ENCODE data around the gene ACY1.
"Not testable (repeated sequence)": the region's sequence is repeated elsewhere in the genome, so short reads cannot be mapped to it uniquely, and the experiment has no call there.

The ACY1 gene

DNA sequence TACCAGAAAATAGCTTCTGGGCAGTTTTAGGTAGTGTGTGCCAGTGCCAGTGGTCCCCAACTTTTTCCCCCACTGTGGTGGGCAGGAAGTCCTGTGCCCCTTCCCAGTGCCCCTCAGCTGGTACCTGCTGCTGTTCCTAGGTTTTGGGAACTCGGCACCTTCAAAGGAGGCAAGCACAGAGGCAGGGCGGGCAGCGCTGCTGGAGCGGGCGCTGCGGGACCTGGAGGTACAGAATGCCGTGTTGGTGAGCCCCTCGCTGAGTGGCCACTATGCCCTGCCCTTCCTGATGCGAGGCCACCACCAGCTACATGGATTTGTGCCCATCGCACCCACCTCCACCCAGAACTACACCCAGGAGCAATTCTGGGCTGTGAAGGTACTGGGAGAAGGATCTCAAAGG, 3.1 kb upstream of the ACY1 start:
- H3K27ac ChIP-seq = no peak overlapping the region
- no peak for DNase-seq (ENCODE audit: low read depth, low spot score)

DNA sequence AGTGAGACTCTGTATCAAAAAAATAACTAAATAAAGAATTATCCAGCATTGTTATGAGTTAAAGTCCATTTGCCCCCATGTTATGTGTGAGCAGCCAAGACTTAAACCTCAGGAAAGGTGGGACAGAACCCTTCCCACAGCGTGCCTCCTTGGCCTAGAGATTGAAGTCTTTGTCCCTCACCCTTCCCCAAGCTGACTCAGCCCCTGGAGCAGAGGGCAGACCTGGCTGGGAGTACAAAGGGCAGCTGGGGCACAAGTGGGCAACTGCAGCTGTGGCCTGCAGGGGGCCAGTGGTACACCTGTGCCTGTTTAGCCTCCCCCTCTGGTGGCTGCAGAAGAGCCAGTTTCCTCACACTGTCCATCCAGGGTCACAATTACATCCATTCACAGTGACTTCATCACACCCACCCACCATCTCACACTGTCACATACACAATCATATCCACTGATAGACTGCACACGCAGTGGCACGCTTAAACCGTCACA, 940 bp upstream of the ACY1 start:
- DNase-seq (ENCODE audit: low read depth, low spot score) = no peak

DNA sequence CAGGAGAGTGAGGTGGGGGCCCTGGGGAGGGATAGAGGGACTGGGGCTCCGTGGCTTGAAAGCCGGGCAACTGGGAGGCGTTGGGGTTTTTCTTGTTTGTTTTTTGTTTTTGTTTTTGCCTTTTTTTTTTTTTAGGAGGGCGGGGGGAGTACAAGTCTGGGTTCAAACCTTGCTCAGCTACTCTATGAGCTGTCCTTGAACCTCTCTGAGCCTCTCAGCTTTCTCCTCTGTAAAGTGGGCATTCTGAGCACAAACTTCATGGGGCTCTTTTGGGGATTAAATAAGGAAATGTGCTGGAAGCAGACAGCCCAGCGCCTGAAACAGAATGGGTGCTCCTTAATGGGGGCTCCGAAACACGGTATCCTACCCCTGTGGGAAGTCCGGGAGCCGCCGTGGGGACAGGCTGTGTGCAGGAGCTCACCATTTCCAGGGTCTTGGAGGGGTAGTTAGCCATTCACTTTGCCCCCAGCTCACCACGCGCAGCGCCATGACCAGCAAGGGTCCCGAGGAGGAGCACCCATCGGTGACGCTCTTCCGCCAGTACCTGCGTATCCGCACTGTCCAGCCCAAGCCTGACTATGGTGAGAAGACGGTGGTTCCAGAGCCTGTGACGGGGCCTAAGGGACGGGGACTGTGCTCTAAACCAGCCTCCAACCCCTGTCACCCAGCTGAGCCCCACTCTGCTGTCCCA, 388 bp downstream of the ACY1 start:
- DNase-seq (ENCODE audit: low read depth, low spot score) = no peak
- H3K27ac ChIP-seq = peak overlapping the region; percentile 96

More for the DNA sequence above, 940 bp upstream of the ACY1 start:
- peak overlapping the region; percentile 96 for H3K27ac ChIP-seq

DNA sequence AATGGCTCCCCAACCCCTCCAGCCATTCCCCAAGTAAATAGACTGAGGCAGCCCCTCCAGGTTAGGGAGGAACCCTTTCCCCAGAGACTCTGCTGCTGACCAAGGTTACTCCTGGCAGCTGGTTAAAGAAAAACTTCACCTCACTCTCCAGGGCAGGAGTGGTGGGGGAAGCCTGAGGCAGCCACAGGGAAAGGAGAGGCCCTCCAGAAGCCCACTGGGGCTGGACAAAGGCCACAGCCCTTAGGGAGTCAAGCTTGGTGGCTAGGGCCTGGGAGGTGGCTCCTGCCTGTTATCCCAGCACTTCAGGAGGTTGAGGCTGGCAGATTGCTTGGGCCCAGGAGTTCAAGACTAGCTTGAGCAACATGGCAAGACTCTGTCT, 923 bp downstream of the ACY1 start:
- no peak for DNase-seq (ENCODE audit: low read depth, low spot score)
- peak overlapping the region; percentile 96 for H3K27ac ChIP-seq

DNA sequence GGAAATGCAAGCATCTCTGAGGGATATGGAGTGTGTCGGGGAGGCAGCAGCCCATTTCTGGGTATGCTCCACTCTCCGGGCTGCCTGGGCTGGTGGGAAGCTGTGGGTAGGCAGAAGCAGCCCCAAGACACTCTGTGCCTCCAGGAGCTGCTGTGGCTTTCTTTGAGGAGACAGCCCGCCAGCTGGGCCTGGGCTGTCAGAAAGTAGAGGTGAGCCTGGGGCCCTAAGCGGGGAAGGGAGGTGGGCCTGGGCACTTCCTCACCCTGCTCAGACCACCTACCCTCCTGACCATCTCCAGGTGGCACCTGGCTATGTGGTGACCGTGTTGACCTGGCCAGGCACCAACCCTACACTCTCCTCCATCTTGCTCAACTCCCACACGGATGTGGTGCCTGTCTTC, 1.7 kb downstream of the ACY1 start:
- H3K27ac ChIP-seq = no peak overlapping the region
- no peak for DNase-seq (ENCODE audit: low read depth, low spot score)

DNA sequence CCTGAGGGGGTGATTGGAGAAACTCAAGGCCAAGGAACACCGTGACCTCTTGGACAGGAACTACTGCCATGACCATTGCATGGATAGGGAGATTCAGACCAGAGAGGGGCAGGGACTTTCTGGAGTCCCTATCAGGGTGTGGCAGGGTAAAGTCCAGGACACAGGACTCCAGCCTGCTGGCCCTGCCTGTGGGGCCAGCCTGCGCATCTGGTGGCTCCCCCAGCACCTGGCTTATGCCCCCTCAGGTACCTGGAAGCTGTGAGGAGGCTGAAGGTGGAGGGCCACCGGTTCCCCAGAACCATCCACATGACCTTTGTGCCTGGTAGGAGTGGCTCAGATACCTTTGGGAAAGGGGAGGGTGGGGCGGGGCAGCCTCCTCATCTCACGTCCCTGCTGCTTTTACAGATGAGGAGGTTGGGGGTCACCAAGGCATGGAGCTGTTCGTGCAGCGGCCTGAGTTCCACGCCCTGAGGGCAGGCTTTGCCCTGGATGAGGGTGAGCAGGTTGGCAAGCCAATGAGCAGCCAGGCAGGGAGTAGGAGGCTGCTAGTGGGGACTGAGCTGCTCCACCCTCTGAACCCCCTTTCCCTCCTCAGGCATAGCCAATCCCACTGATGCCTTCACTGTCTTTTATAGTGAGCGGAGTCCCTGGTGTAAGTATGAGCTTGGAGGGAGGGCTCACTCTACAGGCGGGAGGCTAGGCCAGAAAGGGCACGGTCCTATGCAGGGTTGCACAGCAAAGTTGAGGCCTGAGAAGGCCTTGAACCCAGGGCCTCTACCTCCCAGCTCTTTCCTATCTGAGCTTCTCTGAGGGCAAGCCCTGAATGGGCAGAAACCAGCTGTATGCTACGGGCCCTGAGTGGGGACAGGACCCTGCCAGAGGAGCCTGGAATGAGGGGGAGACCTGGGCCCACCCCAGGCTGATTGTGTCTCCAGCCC, 2.9 kb downstream of the ACY1 start:
- DNase-seq (ENCODE audit: low read depth, low spot score) = no peak
- no peak overlapping the region for H3K27ac ChIP-seq

DNA sequence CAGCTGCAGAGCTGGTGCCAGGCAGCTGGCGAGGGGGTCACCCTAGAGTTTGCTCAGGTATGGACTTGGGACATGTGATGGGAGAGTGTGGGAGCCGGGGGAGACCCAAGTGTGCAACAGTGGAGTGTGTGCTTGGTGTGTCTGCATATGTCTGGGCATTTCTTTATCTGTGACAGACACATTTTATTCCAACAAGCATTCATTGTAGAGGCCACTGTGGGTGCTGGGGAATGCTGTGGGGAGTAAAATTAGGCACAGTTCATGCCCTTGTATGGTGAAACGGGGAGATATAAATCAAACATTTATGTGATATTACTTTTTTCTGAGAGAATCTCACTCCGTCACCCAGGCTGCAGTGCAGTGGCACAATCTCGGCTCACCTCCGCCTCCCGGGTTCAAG, 4.2 kb downstream of the ACY1 start:
- no peak for DNase-seq (ENCODE audit: low read depth, low spot score)

DNA sequence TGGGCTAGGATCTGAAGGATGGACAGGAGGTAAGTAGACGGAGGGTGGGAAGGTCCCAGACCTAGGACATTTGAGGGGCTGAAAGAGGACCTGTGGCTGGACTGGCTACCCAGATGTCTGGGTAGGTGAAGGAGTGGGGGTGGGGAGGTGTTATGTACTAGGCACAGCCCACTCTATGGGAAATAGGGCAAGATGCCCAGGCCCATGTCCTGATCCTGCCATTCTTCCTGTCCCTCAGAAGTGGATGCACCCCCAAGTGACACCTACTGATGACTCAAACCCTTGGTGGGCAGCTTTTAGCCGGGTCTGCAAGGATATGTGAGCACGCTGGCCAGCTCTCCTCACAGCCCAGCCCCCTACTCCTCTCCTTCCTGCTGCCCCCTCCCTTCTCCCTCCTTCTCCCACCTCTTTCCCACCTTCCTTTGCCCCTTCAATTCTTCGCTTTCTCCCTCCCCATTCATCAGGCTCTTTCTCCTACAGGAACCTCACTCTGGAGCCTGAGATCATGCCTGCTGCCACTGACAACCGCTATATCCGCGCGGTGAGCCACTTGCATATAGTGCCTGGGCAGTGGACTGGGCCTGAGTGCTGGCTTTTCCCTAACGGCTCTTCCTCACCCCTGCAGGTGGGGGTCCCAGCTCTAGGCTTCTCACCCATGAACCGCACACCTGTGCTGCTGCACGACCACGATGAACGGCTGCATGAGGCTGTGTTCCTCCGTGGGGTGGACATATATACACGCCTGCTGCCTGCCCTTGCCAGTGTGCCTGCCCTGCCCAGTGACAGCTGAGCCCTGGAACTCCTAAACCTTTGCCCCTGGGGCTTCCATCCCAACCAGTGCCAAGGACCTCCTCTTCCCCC, 5.2 kb downstream of the ACY1 start:
- H3K27ac ChIP-seq = no peak overlapping the region
- no peak for DNase-seq (ENCODE audit: low read depth, low spot score)

More for the DNA sequence above, 4.2 kb downstream of the ACY1 start:
- H3K27ac ChIP-seq = no peak overlapping the region

DNA sequence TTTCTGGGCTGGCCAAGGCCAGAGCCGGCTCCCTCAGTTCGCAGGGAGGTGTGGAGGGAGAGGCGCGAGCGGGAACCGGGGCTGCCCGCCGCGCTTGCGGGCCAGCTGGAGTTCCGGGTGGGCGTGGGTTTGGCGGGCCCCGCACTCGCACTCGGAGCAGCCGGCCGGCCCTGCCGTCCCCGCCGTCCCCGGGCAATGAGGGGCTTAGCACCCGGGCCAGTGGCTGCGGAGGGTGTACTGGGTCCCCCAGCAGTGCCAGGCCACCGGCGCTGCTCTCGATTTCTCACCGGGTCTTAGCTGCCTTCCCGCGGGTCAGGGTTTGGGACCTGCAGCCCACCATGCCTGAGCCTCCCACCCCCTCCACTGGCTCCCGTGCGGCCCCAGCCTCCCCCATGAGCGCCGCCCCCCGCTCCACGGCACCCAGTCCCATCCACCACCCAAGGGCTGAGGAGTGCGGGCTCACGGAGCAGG, 7.2 kb downstream of the ACY1 start:
- not testable (repeated sequence) for DNase-seq (ENCODE audit: low read depth, low spot score); H3K27ac ChIP-seq

DNA sequence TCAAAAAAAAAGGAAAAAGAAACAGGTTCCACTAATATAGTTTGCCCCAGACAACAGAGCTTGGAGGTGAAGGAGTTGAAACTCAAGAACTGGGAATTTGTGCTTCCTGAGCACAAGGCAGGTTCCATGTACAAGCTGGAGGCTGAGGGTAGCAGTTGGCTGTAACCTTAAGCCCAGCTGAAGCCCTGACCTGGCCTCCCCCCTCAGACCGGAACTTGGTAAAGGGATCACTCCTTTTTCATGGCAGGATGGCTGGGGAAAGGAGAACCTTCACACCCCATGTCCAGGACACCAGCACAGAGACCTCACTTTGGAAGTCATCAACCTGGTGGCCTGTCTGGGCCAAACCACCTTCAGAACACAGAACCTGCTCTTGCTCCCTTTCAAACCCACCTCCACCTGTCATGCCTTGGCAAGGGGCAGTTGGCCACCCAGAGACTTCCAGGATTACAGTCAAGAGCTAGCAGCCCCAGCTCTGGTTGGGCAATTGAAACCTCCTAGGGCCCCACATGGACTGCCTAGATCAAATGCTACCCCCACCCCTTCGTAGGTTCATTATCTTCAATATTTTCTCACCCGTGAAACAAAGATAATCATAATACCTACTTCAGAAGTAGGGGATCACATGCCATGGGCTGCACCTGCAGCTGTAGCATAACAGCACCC, 8.8 kb downstream of the ACY1 start:
- no peak for DNase-seq (ENCODE audit: low read depth, low spot score)
- H3K27ac ChIP-seq = no peak overlapping the region

DNA sequence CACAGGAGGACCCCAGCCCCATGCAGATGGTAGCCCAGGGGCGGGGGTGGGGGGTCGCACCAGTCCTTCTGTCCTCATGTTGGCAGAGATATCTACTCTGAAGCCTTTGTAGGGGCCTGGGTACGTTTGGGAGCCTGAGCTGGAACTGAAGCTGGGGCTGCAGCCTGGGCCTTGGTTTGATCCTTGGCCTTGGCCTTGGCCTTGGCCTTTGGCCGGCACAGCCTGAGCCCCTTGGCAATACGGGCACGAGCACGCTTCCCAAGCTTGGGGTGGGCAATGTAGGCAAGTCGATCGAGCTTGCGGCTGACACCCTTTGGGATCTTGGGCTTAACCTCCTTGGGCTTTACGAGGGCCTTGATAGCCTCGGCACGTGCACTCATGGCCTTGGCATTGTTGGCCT, 10.3 kb downstream of the ACY1 start:
- H3K27ac ChIP-seq = peak overlapping the region; percentile 22
- DNase-seq (ENCODE audit: low read depth, low spot score) = not testable (repeated sequence)

DNA sequence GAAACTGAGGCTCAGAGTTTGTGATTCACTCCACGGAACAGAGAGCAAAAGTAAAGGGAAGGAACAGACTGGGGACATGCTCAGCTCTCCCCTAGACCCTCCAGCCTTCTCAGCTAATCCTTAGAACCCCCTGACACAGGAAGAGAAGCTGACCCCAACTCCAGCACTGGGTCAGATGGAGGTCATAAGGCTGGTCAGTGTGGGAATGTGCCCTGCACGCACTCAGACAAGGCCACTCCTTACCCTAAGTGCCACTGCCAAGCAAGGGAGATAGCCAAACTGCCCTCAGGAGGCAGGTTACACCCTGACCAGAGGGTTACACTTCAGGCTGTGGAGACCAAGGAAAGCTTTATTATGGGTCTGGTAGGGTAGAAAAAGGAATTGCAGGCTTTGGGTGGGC, 11.2 kb downstream of the ACY1 start:
- DNase-seq (ENCODE audit: low read depth, low spot score) = no peak
- H3K27ac ChIP-seq = peak overlapping the region; percentile 74

DNA sequence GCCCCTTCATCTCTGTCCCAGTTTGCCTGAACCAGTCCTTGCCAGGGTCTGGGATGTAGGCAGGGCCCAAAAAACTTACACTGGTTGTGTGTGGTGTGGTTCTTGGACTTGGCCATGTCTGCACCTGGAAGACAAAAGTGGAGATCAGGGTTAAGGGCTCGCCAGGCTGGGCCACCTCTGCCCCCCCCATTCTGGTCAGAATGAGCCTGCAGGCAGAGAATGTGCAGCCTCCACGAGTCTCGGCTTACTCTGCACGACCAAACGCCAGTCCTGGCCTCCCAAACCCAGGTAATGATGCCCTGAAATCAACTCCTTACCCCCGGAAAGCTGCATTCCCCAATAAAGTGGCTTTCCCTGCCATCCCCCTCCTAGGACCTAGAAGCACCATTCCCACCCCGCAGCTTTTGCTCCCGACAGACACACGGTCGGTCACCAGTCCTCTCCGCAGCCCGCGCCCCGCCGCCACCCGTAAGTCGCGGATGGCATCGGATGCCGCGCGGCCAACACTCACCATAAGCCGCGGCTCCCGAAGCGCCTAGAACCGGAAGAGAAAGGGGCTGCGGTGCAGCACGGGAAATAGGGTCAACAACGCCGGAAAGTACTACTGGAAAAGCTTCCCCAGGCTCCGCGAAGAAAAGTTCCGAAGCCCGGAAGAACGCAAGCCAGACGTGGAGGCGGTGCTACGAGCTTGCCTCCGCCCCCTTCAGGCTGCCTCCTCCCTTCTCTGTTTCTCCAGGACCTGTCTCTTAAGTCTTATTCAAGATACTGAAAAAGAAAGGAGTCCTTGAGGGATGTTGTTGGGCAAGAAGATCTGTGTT, 12.2 kb downstream of the ACY1 start, which contains the start of gene RPL29:
RPL29 (minus strand) TSS at position 550 of the 818 bp plus-strand sequence; CDS start at position 116, 434 bp downstream.
- DNase-seq (ENCODE audit: low read depth, low spot score) = peak; percentile 75
- peak within 1 kb of the TSS; percentile 74 for H3K27ac ChIP-seq

DNA sequence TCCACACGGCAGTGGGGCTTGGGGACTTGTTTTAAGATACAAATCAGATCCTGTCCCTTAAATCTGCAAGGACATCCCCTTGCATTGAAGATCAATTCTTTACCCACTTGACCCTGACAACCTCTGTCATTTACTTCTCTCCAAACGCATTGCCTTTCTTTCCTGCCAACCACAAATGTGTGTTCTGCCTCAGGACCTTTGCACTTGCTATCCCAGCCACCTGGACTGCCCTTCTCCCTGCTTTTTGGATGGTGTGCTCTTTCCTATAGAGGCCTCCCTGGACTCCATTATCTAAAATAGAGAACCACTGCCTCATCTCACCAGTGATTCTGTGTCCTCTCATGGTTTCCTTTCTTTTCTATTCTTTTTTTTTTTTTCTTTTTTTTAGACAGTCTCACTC, 13.8 kb downstream of the ACY1 start:
- DNase-seq (ENCODE audit: low read depth, low spot score) = no peak

DNA sequence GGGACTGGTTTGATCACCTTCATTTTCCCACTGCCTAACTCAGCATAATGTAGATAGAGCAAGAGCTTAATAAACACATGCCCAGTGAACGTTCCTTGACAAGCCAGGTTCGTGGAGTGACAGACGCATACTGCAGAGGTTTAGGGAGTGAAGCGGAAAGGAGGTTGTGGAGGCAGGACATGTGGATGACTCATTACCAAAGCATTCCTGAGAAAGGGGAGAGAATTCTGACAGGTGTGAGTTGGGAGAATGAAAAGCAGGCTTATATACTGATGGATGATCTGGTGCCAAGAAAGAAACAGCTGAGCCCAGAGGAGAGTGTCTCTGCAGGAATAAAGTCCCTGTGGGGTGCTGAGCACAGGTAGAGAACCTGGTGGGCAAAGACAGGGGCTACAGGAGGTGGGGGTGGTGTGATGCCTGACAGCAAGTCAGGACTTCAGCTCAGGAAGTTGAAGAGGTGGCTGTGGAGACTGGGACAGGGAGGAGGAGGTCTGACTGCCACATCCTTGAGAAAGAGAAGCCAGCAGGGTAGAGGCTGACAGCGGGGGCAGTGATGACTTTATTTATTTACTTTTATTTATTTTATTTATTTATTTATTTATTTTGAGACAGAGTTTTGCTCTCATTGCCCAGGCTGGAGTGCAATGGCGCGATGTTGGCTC, 14.7 kb downstream of the ACY1 start:
- peak overlapping the region; percentile 38 for H3K27ac ChIP-seq
- DNase-seq (ENCODE audit: low read depth, low spot score) = no peak

More for the DNA sequence above, 13.8 kb downstream of the ACY1 start:
- peak overlapping the region; percentile 38 for H3K27ac ChIP-seq

DNA sequence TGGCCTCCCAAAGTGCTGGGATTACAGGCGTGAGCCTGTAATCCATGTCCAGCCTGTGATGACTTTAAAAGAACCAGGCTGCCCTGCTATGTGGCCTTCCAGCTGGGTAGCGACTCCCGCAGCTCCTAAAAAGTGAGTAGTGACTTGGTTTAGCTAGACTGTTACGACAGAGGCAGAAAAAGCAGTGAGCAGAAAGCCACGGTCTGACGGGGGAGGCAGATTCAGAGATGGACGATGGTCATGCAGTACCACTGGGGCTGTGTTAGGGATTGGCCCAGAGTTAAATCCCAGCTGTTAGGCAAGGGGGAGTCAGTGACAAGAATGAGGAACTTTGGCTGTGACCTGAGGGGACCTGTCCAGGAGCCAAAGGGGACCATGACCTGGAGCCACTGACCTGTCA, 15.4 kb downstream of the ACY1 start:
- DNase-seq (ENCODE audit: low read depth, low spot score) = no peak
- no peak overlapping the region for H3K27ac ChIP-seq

DNA sequence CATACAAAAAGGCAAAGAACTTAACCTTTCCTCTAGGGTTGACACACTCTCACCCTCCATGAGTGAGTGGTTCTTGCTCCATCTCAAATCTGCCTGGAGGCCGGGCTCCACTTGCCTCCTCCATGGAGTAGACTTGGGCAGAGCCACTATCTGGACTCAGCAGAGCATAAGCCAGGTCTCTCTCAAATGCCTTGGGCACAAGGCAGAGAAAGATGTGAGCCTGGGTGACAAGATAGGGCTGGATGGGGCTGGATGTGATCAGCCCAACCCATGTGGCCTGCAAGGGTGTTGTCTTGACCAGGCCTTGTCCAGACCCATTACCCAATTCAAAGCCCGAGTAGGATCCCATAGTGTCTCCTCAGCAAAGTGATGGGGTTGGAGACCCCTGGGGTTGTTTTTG, 16.5 kb downstream of the ACY1 start:
- no peak overlapping the region for H3K27ac ChIP-seq
- DNase-seq (ENCODE audit: low read depth, low spot score) = no peak

DNA sequence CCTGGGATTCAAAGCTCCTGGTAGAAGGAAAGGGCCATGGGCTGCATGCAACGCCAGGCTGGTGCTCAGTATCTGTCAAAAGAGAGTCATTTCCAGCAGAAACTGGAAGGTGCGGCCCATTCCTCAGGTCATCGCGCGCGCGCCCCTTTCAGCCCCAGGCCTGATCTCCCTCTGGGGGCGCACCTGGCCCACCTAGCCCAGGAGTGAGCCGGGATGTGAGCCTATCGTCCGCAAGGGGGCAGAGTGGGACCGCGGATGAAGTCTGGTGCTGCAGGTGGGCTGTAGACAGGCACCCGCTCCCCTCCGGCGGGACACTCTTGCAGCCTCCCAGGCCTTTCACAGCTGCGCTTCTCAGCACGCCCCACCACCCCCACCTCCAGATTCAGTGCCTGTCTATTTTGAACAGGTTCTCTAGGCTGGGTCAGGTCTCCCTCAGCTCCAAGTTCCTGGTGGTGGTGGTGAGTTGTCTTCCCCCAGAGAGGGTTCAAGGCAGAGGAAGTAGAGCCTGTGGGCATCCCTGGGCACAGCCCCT, 18.2 kb downstream of the ACY1 start:
- no peak overlapping the region for H3K27ac ChIP-seq
- DNase-seq (ENCODE audit: low read depth, low spot score) = no peak

All from epithelial cell of prostate (primary cell).